Smooth muscle cell (in vitro differentiated cells): ENCODE results near the gene SORBS1. TPM values are rescaled to one million over a fixed set of nuclear protein-coding genes. Genes with fewer than 3 reads are reported as not detected.

Source experiments
- DNase-seq: peaks from one replicate; lab custom pipeline; 2025; ENCODE audit not compliant: unreplicated experiment; lab: John Stamatoyannopoulos, UW
- H2AFZ ChIP-seq: fragments of 200-600 bp; sonication (generic); 2 replicates; pipeline ENCODE4 v1.6.0; 2016; ENCODE audit warnings: antibody characterized with exemption, low read depth, mild to moderate bottlenecking
- H3F3A ChIP-seq: fragments of 200-600 bp; sonication (generic); 2 replicates; pipeline ENCODE4 v1.6.0; 2017; ENCODE audit warnings: antibody characterized with exemption, low read depth
- H3K27ac ChIP-seq: fragments of 200-600 bp; sonication (generic); 2 replicates; pipeline ENCODE4 v1.5.1; 2016; ENCODE audit warnings: low read depth, mild to moderate bottlenecking
- H3K27me3 ChIP-seq: fragments of 200-600 bp; sonication (generic); 2 replicates; pipeline ENCODE4 v1.6.1; 2016; ENCODE audit warnings: low read depth, mild to moderate bottlenecking
- H3K36me3 ChIP-seq: fragments of 200-600 bp; sonication (generic); 2 replicates; pipeline ENCODE4 v1.5.1; 2016; ENCODE audit warnings: low read depth
- H3K4me1 ChIP-seq: fragments of 200-600 bp; sonication (generic); 2 replicates; pipeline ENCODE4 v1.5.1; 2016; ENCODE audit warnings: low read depth
- H3K4me2 ChIP-seq: fragments of 200-600 bp; sonication (generic); 2 replicates; pipeline ENCODE4 v1.6.0; 2016; ENCODE audit warnings: mild to moderate bottlenecking
- H3K4me3 ChIP-seq: fragments of 200-600 bp; sonication (generic); 2 replicates; pipeline ENCODE4 v1.5.1; 2016; ENCODE audit warnings: mild to moderate bottlenecking
- H3K79me2 ChIP-seq: fragments of 200-600 bp; sonication (generic); 2 replicates; pipeline ENCODE4 v1.6.0; 2016; ENCODE audit warnings: low read depth, mild to moderate bottlenecking
- H3K9ac ChIP-seq: fragments of 200-600 bp; sonication (generic); 2 replicates; pipeline ENCODE4 v1.6.0; 2016; ENCODE audit warnings: low read depth
- H3K9me3 ChIP-seq: fragments of 200-600 bp; sonication (generic); replicated peaks from 2 replicates; pipeline ENCODE4 v1.5.1; 2016; ENCODE audit warnings: low read depth
- H4K20me1 ChIP-seq: fragments of 200-600 bp; sonication (generic); 2 replicates; pipeline ENCODE4 v1.6.0; 2016; ENCODE audit warnings: low read depth
- CTCF ChIP-seq: fragments of 200-600 bp; sonication (generic); IDR thresholded peaks from 2 replicates; pipeline ENCODE4 v1.5.1; 2017; ENCODE audit warnings: borderline replicate concordance, mild to moderate bottlenecking, antibody characterized with exemption; ENCODE audit not compliant: insufficient read depth, poor library complexity, severe bottlenecking
- WGBS: methylation state at CpG from one replicate; pipeline ENCODE4 v1.1.7; 2016; ENCODE audit warnings: low lambda C conversion rate; 5-methylcytosine and 5-hydroxymethylcytosine counted together
- polyA plus RNA-seq: library from polyadenylated mRNA; unstranded; fragments of >200 nt; fragmentation: Nextera tagmentation; extraction: Ambion mirVana; gene quantifications from 2 replicates; pipeline ENCODE4 v1.2.1, GENCODE V29; 2016
- total RNA-seq: library from RNA; depleted of rRNA; stranded (reverse); fragments of >200 nt; gene quantifications from 2 replicates; pipeline ENCODE4 v1.2.3, GENCODE V29; 2014

SORBS1 gene
- total and polyA plus RNA-seq, 2 experiments from 2014 or later = 14.6 to 21.0 TPM

- H3K9ac ChIP-seq = no peak overlapping the region
- 78% methylated on average over 1 of the region's 1 CpG for WGBS
Observed at GRCh38 chr10:95401704-95402469, 159.3 kb downstream of the SORBS1 start.

GRCh38 chr10:95400787-95401186 lies 160.4 kb downstream of the SORBS1 start:
- no peaks in the 10 kb centered on the region for H3F3A ChIP-seq
- no peak overlapping the region for H3K4me2 ChIP-seq
- 95% methylated on average over 2 of the region's 2 CpGs for WGBS
- H3K9ac ChIP-seq = no peak overlapping the region
- no peak overlapping the region for H2AFZ ChIP-seq
- H3K27me3 ChIP-seq = no peaks in the 10 kb centered on the region
- no peak overlapping the region for H3K27ac ChIP-seq
- H4K20me1 ChIP-seq = no peaks in the 10 kb centered on the region
- DNase-seq = no peak
- H3K36me3 ChIP-seq = no peaks in the 10 kb centered on the region
- no peak for TF ChIP-seq CTCF
- H3K9me3 ChIP-seq = no peaks in the 10 kb centered on the region
- no peaks in the 10 kb centered on the region for H3K4me1 ChIP-seq
- no peaks in the 10 kb centered on the region for H3K79me2 ChIP-seq
- no peak overlapping the region for H3K4me3 ChIP-seq

More at GRCh38 chr10:95401704-95402469, 159.3 kb downstream of the SORBS1 start:
- no peak for TF ChIP-seq CTCF
- H4K20me1 ChIP-seq = no peaks in the 10 kb centered on the region
- no peak overlapping the region for H3K4me2 ChIP-seq
- H3K9me3 ChIP-seq = no peaks in the 10 kb centered on the region
- no peak for DNase-seq
- H3K27ac ChIP-seq = no peak overlapping the region
- H3K36me3 ChIP-seq = no peaks in the 10 kb centered on the region
- no peak overlapping the region for H3K4me3 ChIP-seq
- H2AFZ ChIP-seq = no peak overlapping the region
- no peaks in the 10 kb centered on the region for H3K4me1 ChIP-seq
- no peaks in the 10 kb centered on the region for H3K27me3 ChIP-seq
- H3F3A ChIP-seq = no peaks in the 10 kb centered on the region
- H3K79me2 ChIP-seq = no peaks in the 10 kb centered on the region

- H2AFZ ChIP-seq = no peak overlapping the region
- no peaks in the 10 kb centered on the region for H3K4me1 ChIP-seq
- H3K36me3 ChIP-seq = no peaks in the 10 kb centered on the region
- H4K20me1 ChIP-seq = no peaks in the 10 kb centered on the region
- H3K4me3 ChIP-seq = no peak overlapping the region
- H3F3A ChIP-seq = no peaks in the 10 kb centered on the region
- no peak overlapping the region for H3K4me2 ChIP-seq
- TF ChIP-seq CTCF = no peak
- no peak overlapping the region for H3K9ac ChIP-seq
- no peaks in the 10 kb centered on the region for H3K27me3 ChIP-seq
- 59% methylated on average over 5 of the region's 5 CpGs for WGBS
- no peaks in the 10 kb centered on the region for H3K9me3 ChIP-seq
- DNase-seq = no peak
- H3K27ac ChIP-seq = no peak overlapping the region
- H3K79me2 ChIP-seq = no peaks in the 10 kb centered on the region
Observed at GRCh38 chr10:95399183-95399582, 162.0 kb downstream of the SORBS1 start.

GRCh38 chr10:95397747-95398146 lies 163.4 kb downstream of the SORBS1 start:
- Histone ChIP-seq H3K27me3 (no peaks in the 10 kb centered on the region), H3K4me1 (no peaks in the 10 kb centered on the region), H2AFZ (no peak overlapping the region), H3K27ac (no peak overlapping the region), H3K9me3 (no peaks in the 10 kb centered on the region), H3K9ac (no peak overlapping the region), H3K79me2 (no peaks in the 10 kb centered on the region), H3K4me3 (no peak overlapping the region), H3K36me3 (no peaks in the 10 kb centered on the region), H3K4me2 (no peak overlapping the region), H4K20me1 (no peaks in the 10 kb centered on the region), H3F3A (no peaks in the 10 kb centered on the region)
- no peak for DNase-seq
- no peak for TF ChIP-seq CTCF
- WGBS = 89% methylated on average over 3 of the region's 3 CpGs
